Bronchial epithelial cell (primary cell): Measurements from ENCODE around the gene TNFRSF4. TPM values are rescaled to one million over a fixed set of nuclear protein-coding genes. Genes with fewer than 3 reads are reported as not detected.

Experiments
- DNase-seq: peaks from one replicate; pipeline ENCODE4 v3.0.0-alpha.2; 2010; ENCODE audit warnings: low read depth
- FAIRE-seq: peaks from 2 replicates; lab custom pipeline; 2011; peaks lifted over from hg19 to GRCh38; lab: Jason Lieb, UNC
- H3K27me3 ChIP-seq: 2 replicates; pipeline ENCODE4 v1.5.1; 2011; ENCODE audit warnings: low read length; ENCODE audit not compliant: control insufficient read depth, insufficient read depth
- H3K36me3 ChIP-seq: 2 replicates; pipeline ENCODE4 v1.5.1; 2011; ENCODE audit warnings: low read length; ENCODE audit not compliant: control insufficient read depth, insufficient read depth
- H3K4me3 ChIP-seq: 2 replicates; pipeline ENCODE4 v1.5.1; 2011; ENCODE audit warnings: mild to moderate bottlenecking, low read depth, low read length, control low read depth
- CTCF ChIP-seq: IDR thresholded peaks from 2 replicates; pipeline ENCODE4 v1.5.1; 2011; ENCODE audit warnings: mild to moderate bottlenecking, moderate library complexity, low read length, control low read depth, inconsistent platforms; ENCODE audit not compliant: insufficient read depth, severe bottlenecking
- total RNA-seq: library from RNA; depleted of rRNA; stranded (reverse); fragments of >200 nt; gene quantifications from 2 replicates; pipeline ENCODE4 v1.2.1, GENCODE V29; 2014

Gene TNFRSF4
- total RNA-seq, 1 donor from 2014 or later = not detected

- FAIRE-seq = no peak
- no peak overlapping the region for H3K4me3 ChIP-seq
- no peak for DNase-seq
- peaks cover 43% of the 10 kb centered on the region for H3K36me3 ChIP-seq
- TF ChIP-seq CTCF = no peak
- no peaks in the 10 kb centered on the region for H3K27me3 ChIP-seq
These were observed 9.9 kb upstream of the TNFRSF4 start for GRCh38 chr1:1223891-1224290.

- FAIRE-seq (no peak), DNase-seq (no peak)
- no peak for TF ChIP-seq CTCF
- H3K27me3 ChIP-seq = no peaks in the 10 kb centered on the region
- H3K36me3 ChIP-seq = peaks cover 43% of the 10 kb centered on the region
- no peak overlapping the region for H3K4me3 ChIP-seq
These were observed 9.4 kb upstream of the TNFRSF4 start for GRCh38 chr1:1223321-1223720.

GRCh38 chr1:1222575-1223225 is 8.7 kb upstream of the TNFRSF4 start:
- peak; percentile 99 for FAIRE-seq
- H3K27me3 ChIP-seq = no peaks in the 10 kb centered on the region
- no peak for TF ChIP-seq CTCF
- H3K4me3 ChIP-seq = no peak overlapping the region
- peaks cover 41% of the 10 kb centered on the region for H3K36me3 ChIP-seq
- DNase-seq = no peak

GRCh38 chr1:1221887-1222574 is 8.1 kb upstream of the TNFRSF4 start:
- FAIRE-seq (no peak), DNase-seq (no peak)
- no peak for TF ChIP-seq CTCF
- no peak overlapping the region for H3K4me3 ChIP-seq
- H3K36me3 ChIP-seq = peaks cover 42% of the 10 kb centered on the region
- no peaks in the 10 kb centered on the region for H3K27me3 ChIP-seq

DNA sequence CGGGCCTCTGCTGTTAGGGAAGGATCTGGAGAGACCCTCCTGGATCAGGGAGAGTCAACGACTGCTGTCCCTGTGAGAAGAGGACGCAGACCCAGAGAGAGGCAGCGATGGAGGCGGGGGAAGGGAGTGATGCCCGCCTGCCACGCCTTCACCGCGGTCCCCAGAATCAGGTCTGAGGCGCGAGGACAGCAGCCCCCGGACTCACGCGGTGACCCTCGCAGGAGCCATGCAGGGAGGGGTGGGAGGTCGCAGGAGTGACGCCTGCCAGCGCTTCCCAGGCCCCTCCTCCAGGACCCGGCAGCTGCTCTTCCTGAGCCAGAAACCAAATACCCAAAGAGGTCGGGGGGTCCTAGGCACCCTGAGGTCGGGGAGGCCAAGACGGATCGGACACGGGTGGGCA is 6.2 kb upstream of the TNFRSF4 start:
- no peak for TF ChIP-seq CTCF
- Histone ChIP-seq H3K27me3 (no peaks in the 10 kb centered on the region), H3K4me3 (no peak overlapping the region), H3K36me3 (peaks cover 37% of the 10 kb centered on the region)
- FAIRE-seq (no peak), DNase-seq (no peak)
